Esophagus (tissue), 2 donors: Measurements from ENCODE around the gene BRICD5. TPM values are rescaled to one million over a fixed set of nuclear protein-coding genes. Genes with fewer than 3 reads are reported as not detected.

Experiments
- H3K27ac ChIP-seq, 2 donors: one replicate each; pipeline ENCODE4 v1.5.1; 2013; ENCODE audit warnings: low read depth in 2 of 2, mild to moderate bottlenecking in 2 of 2, inconsistent platforms in 1 of 2, low read length in 1 of 2, moderate library complexity in 1 of 2
- H3K27me3 ChIP-seq, 2 donors: one replicate each; pipeline ENCODE4 v1.6.1; 2013; ENCODE audit warnings: low read length in 2 of 2, control low read depth in 1 of 2, mild to moderate bottlenecking in 1 of 2; ENCODE audit not compliant: insufficient read depth in 2 of 2, control insufficient read depth in 1 of 2
- H3K36me3 ChIP-seq, 2 donors: one replicate each; pipeline ENCODE4 v1.6.1; 2013; ENCODE audit warnings: low read length in 1 of 2; ENCODE audit not compliant: control insufficient read depth in 2 of 2, insufficient read depth in 2 of 2
- H3K4me1 ChIP-seq, 2 donors: one replicate each; pipeline ENCODE4 v1.6.1; 2013; ENCODE audit warnings: low read length in 1 of 2; ENCODE audit not compliant: control insufficient read depth in 2 of 2, insufficient read depth in 2 of 2
- H3K4me3 ChIP-seq, 2 donors: one replicate each; pipeline ENCODE4 v1.5.1; 2013; ENCODE audit warnings: low read length in 2 of 2, mild to moderate bottlenecking in 2 of 2, low read depth in 1 of 2, moderate library complexity in 1 of 2
- H3K9me3 ChIP-seq, 2 donors: one replicate each; pipeline ENCODE4 v1.6.1; 2013; ENCODE audit warnings: mild to moderate bottlenecking in 2 of 2, low read depth in 1 of 2, low read length in 1 of 2, moderate library complexity in 1 of 2; ENCODE audit not compliant: control insufficient read depth in 2 of 2, insufficient read depth in 1 of 2
- WGBS, 2 donors: extraction: QIAGEN DNeasy Blood & Tissue Kit; methylation state at CpG; one replicate each; pipeline ENCODE4 v1.1.7; 2013; 5-methylcytosine and 5-hydroxymethylcytosine counted together
- polyA plus RNA-seq, 2 donors: library from polyadenylated mRNA; stranded (reverse); fragments of 200-250 nt; gene quantifications; one replicate each; pipeline ENCODE4 v1.2.3, GENCODE V29; 2013
- donor health status: healthy with polysubstance abuse.
- donor health status: Bipolar disorder and iron deficiency.

The BRICD5 gene
- polyA plus RNA-seq, 2 donors: 3.6 to 4.6 TPM

DNA sequence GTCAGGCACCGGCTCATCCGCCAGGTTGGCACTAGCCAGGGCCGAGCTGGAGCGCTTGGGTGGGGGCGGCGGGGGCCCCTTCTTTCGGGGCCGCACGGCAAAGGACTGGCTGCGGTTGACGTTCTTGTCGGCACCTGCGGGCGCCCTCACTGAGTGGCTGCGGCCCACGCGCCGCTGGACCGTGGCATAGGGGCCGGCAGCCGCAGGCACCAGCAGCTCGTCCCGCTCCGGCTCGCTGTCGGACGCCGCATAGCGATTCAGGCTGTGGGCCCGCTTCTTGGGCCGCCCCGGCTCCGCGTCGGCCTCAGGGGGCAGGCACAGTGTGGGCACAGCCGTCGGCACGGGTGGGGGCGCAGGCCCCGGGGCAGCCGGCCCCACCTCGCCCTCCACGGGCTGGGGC, 30.2 kb downstream of the BRICD5 start:
- peaks cover 0 to 6% of the 10 kb centered on the region in 2 donors for H3K9me3 ChIP-seq
- H3K4me3 ChIP-seq: no peak overlapping the region
- H3K4me1 ChIP-seq: peaks cover 2 to 14% of the 10 kb centered on the region in 2 donors
- H3K36me3 ChIP-seq: peaks cover 8 to 19% of the 10 kb centered on the region in 2 donors
- WGBS, 2 donors: 94% methylated on average over 38 to 43 of the region's 43 CpGs
- no peak overlapping the region for H3K27ac ChIP-seq
- peaks cover 0 to 2% of the 10 kb centered on the region in 2 donors for H3K27me3 ChIP-seq

DNA sequence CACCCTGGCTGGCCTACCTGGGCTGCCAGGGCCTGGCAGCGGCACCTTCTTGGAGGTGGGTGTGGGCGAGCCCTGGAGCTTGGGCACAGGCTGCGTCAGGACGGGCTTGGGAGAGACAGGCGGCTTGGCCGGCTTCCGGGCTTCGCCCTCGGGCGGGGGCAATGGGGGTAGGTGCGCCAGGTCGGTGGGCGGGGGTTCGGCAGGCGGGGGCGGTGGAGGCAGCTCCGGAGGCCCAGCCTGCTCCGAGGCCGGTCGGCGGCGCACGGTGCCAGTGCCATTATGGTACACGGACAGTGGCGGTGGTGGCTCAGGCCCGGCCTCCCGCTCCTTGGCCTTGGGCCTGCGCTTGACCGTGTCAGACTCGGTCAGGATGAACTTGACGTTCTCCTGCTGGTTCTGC, 31.1 kb downstream of the BRICD5 start:
- no peak overlapping the region for H3K27ac ChIP-seq
- WGBS, 2 donors: 66 to 76% methylated on average over 30 to 31 of the region's 31 CpGs
- H3K9me3 ChIP-seq: peaks cover 0 to 6% of the 10 kb centered on the region in 2 donors
- H3K4me1 ChIP-seq: peaks cover 2 to 16% of the 10 kb centered on the region in 2 donors
- peaks cover 0 to 2% of the 10 kb centered on the region in 2 donors for H3K27me3 ChIP-seq
- no peak overlapping the region for H3K4me3 ChIP-seq
- peaks cover 9 to 27% of the 10 kb centered on the region in 2 donors for H3K36me3 ChIP-seq

DNA sequence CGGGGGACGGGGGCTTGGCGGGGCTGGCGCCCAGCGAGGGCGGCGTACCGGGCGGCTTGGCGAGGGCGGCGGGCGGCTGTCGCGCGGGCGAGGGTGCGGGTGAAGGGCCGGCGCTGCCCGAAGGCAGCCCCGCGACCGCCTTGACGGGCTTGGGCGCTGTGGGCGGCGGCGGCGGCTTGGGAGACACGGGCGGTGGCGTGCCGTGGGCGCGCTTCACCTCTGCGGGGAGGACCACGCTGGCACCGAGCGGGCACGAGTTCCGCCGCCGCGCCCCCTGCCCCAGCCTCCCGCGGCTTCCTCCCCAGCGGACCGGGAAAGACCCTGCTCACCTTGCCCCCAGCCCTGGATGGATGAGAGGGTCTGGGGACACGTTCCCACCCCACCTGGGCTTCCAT, 31.6 kb downstream of the BRICD5 start:
- Histone ChIP-seq H3K4me1 (peaks cover 2 to 16% of the 10 kb centered on the region in 2 donors), H3K27me3 (peaks cover 0 to 2% of the 10 kb centered on the region in 2 donors), H3K4me3 (no peak overlapping the region), H3K9me3 (peaks cover 0 to 6% of the 10 kb centered on the region in 2 donors), H3K36me3 (peaks cover 9 to 32% of the 10 kb centered on the region in 2 donors), H3K27ac (peak overlapping the region in 1 of 2 donors; percentile 30)
- 41 to 48% methylated on average over 37 to 50 of the region's 50 CpGs for WGBS, 2 donors

DNA sequence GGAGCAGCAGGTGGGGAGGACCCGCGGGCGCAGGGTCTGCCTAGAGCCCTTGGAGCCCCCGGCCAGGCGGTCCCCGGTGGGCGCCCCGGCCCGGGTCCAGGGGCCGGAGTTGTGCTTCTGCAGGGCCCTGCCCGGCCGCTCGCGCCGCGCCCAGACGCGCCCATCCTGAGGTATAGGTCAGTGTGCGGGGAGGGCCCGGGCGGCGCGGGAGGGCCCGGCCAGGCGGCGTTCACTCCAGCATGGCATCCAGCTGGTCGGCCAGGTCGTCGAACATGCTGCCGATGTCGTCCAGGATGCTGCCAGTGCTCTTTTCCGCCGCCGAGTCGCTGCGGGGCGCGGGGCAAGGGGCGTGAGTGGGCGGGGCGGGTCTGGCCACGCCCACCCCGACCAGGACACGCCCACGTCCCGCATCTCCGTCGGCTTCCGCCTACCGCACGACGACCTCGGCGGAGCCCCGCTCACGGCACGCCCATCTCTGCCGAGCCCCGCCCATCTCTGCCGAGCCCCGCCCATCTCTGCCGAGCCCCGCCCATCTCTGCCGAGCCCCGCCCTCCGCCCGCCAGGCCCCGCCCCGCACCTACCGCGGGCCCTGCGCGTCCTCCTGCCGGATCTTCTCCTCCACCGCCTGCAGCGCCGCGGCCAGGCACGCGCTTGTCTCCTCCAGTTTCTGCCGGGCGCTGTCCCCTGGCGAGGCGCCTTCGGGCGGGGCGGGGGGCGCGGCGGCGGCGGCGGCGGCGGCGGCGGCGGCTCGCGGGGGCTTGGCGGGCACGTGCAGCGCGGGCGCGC, 32.1 kb downstream of the BRICD5 start:
- H3K9me3 ChIP-seq: peaks cover 0 to 6% of the 10 kb centered on the region in 2 donors
- H3K27ac ChIP-seq: peak overlapping the region in 1 of 2 donors; percentile 30
- H3K36me3 ChIP-seq: peaks cover 15 to 38% of the 10 kb centered on the region in 2 donors
- whole genome bisulfite sequencing, 2 donors: 39 to 45% methylated on average over 65 to 106 of the region's 106 CpGs
- H3K27me3 ChIP-seq: peaks cover 0 to 2% of the 10 kb centered on the region in 2 donors
- H3K4me1 ChIP-seq: peaks cover 2 to 18% of the 10 kb centered on the region in 2 donors
- H3K4me3 ChIP-seq: no peak overlapping the region

DNA sequence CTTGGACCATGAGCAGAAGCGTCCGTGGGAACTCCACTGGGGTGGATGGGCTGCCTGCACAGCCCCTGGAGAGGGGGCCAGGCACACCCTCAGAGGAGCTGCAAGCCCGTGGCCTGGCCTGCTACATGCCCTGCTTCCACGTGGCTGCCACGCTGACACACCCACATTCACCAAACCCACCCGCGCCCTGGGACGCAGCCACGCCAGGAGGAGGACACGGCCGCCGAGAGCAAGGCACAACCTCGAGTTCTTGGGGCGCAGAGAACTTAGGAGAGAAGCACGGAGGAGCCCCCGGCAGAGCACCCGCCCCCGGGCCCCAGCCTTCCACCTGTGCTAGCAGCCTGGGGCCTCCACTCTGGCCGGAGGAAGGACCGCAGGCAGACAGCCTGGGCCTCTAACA, 33.1 kb downstream of the BRICD5 start:
- 91 to 92% methylated on average over 20 of the region's 20 CpGs for WGBS, 2 donors

DNA sequence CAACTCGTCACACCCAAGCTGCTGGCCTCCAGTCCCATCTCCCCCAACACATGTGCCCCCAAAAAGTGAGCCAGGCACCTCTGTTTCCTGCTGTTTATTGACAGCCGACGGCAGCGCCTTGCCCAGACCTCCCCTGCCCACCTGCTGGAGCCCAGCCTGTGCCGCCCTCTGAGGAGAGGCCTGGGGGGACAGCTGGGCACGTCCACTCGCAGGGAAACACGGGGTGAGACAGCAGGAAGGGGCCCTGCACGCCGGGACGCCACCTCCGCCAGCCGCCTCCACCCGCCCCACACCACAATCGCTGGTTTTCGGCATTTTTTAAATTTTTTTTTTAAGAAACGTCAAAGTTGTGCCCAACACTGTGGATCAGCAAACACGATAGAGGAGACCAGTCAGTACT, 33.6 kb downstream of the BRICD5 start:
- peaks cover 21 to 44% of the 10 kb centered on the region in 2 donors for H3K36me3 ChIP-seq

More for the DNA sequence above, 33.1 kb downstream of the BRICD5 start:
- H3K27ac ChIP-seq: no peak overlapping the region
- no peak overlapping the region for H3K4me3 ChIP-seq
- H3K27me3 ChIP-seq: peaks cover 0 to 2% of the 10 kb centered on the region in 2 donors
- peaks cover 0 to 6% of the 10 kb centered on the region in 2 donors for H3K9me3 ChIP-seq
- H3K4me1 ChIP-seq: peaks cover 2 to 18% of the 10 kb centered on the region in 2 donors
- peaks cover 21 to 44% of the 10 kb centered on the region in 2 donors for H3K36me3 ChIP-seq

DNA sequence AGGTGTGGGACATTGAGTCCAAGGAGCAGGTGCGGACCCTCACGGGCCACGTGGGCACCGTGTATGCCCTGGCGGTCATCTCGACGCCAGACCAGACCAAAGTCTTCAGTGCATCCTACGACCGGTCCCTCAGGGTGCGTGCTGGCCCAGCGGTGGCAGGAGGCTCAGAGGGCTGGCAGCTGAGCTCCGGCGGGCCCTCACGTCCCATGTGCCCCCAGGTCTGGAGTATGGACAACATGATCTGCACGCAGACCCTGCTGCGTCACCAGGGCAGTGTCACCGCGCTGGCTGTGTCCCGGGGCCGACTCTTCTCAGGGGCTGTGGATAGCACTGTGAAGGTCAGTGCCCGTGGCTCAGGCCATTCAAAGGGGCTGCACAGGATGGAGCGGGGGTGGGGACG, 34.6 kb downstream of the BRICD5 start:
- no peak overlapping the region for H3K27ac ChIP-seq
- H3K4me3 ChIP-seq: no peak overlapping the region
- H3K4me1 ChIP-seq: peaks cover 2 to 18% of the 10 kb centered on the region in 2 donors
- WGBS, 2 donors: 90 to 91% methylated on average over 23 of the region's 23 CpGs
- peaks cover 21 to 54% of the 10 kb centered on the region in 2 donors for H3K36me3 ChIP-seq
- H3K9me3 ChIP-seq: peaks cover 0 to 3% of the 10 kb centered on the region in 2 donors
- peaks cover 0 to 2% of the 10 kb centered on the region in 2 donors for H3K27me3 ChIP-seq

More for the DNA sequence above, 33.6 kb downstream of the BRICD5 start:
- peaks cover 0 to 2% of the 10 kb centered on the region in 2 donors for H3K27me3 ChIP-seq
- WGBS, 2 donors: 86 to 93% methylated on average over 18 of the region's 18 CpGs
- peaks cover 2 to 18% of the 10 kb centered on the region in 2 donors for H3K4me1 ChIP-seq
- H3K9me3 ChIP-seq: peaks cover 0 to 5% of the 10 kb centered on the region in 2 donors
- H3K27ac ChIP-seq: no peak overlapping the region
- no peak overlapping the region for H3K4me3 ChIP-seq

DNA sequence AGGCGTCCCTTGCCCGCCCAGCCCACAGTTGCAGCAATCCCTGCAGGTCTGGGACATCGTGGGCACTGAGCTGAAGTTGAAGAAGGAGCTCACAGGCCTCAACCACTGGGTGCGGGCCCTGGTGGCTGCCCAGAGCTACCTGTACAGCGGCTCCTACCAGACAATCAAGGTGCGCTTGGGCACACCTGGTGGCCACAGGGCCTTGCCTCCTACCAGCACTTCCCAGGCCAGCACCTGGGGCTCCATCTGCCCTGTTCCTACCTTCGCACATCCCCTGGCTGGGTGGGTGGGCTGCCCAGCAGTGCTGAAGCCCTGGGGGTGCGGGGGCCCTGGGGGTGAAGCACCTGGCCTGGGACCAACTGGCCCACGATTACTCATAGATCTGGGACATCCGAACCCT, 35.2 kb downstream of the BRICD5 start:
- WGBS, 2 donors: 87 to 95% methylated on average over 10 of the region's 10 CpGs
- H3K27ac ChIP-seq: no peak overlapping the region
- H3K4me3 ChIP-seq: no peak overlapping the region
- peaks cover 21 to 59% of the 10 kb centered on the region in 2 donors for H3K36me3 ChIP-seq
- peaks cover 0 to 2% of the 10 kb centered on the region in 2 donors for H3K27me3 ChIP-seq
- H3K9me3 ChIP-seq: peaks cover 0 to 3% of the 10 kb centered on the region in 2 donors
- H3K4me1 ChIP-seq: peaks cover 2 to 18% of the 10 kb centered on the region in 2 donors

DNA sequence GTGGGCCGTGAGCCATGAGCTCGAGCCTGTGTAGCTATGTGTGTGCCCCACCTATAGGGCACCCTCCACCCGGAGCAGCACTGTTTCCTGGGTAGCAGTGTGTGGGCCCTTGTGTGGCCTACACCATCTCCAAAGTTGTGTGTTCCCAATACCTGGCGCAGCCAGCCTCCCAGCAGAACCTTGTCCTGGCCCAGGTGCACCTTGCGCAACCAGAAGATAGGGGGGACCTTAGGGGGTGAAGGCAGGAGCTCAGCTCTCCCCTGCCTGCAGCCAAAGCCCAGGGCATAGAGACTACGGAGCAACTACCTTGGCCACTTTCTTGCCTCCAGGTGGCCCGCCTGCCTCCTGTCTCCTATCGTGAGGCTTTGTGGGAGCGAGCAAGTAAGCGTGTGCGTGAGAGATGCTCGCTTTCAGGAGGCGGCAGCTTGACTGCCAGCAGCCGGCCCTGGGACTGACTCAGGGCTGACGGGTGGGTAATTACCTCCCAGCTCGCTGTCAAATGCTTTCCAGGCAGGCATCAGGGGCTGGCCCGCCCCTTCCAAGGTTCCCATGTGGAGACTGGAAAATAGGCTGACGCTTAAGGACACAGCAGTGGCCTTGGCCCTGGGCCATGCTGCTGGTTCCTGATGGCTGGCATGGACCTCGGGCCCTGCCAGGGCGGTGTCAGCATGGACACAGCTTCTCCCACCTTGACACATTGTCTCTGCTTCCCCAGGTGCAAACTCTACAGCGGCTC, 36.1 kb downstream of the BRICD5 start:
- no peak overlapping the region for H3K27ac ChIP-seq
- H3K36me3 ChIP-seq: peaks cover 21 to 66% of the 10 kb centered on the region in 2 donors
- H3K9me3 ChIP-seq: peaks cover 0 to 3% of the 10 kb centered on the region in 2 donors
- peaks cover 2 to 18% of the 10 kb centered on the region in 2 donors for H3K4me1 ChIP-seq
- H3K27me3 ChIP-seq: peaks cover 0 to 2% of the 10 kb centered on the region in 2 donors
- 82 to 90% methylated on average over 21 of the region's 21 CpGs for WGBS, 2 donors
- no peak overlapping the region for H3K4me3 ChIP-seq
